ENCODE measurements around the gene OGFOD2.

OGFOD2 gene

DNA sequence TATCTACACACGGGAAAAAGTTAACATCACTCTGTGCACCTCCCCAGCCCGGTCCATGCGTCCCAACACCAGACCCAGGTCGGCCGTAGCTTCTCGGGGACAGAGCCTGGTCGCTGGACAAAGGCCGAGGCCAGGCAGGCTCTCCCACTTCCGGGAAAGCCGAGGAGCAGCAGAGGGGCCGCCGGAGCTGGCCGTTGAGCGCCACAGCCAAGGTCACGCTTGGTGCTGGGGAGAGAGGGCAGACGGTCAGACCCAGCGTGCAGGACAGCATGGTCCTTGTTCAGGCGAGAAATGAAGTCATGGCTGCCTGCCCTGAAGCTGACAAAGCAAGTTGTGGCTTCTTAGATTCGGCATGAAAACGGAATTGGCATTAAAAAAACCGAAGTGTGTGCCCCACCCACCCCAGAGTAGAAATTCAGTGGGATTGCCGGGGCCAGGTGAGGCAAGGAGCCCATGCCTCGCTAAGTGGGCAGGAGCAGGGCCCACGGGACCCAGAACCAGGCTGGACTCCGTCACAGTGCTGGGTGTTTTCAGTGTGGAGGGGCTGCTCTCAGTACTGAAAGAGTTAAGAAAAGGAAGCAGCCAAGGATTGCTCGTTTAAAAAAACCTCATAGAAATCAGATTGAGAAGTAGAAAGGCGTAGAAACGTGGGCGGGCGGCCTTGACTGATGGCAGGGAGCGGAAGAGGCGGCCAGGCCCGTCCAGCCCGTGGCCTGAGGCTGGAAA is 9.7 kb downstream of the OGFOD2 start:
- DNase-seq, result peak in 28 of 42 donors; percentile 27 to 70 (median 50)
- intact Hi-C loops (cut with DNase I), result loop anchor here (5.0 kb wide), 1 partner anchor 253 kb away; no protein-coding TSS in a partner anchor

DNA sequence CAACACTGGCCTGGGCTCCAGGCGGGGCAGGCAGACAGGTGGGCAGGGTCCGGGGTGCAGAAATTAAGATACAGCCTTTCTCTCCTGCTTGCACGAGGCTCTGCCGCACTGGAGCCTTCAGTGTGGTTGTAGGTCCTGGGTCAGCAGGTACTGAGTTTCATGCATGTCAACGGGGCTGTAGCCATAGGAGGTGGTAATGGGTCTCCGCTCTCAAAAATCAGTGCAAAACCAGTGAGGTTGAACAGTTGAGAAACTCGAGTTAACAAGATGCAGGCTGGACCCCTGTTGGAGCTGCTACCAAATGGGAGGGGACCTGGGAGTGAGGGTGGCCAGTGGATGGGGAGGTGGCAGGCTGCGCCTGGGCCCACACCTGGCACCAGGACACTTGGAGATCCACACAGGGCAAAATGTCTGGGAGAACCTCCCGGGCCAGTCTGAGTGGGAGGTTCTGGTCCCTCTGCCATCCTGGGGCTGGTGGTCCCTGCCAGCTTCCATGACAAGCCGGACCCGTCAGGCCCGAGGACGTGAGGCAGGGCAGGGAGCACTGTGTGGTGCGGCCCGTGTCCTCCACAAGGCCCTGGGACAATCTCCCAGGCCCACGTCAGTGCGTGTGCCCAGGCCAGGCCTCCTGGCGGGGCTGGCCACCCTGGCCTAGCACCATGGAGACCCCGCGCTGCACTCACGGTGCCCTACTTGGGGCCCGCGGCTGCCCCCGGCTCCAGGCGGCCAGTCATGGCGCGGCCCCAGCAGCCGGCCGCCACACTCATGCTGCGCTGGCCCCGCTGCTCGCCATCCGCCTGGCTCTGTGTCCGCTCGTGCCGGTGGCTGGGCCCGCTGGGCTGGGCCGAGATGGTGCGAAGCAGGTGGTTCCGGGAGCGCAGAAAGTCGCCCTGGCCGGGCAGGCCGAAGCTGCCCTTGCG is 10.6 kb downstream of the OGFOD2 start:
- no peak for DNase-seq
- intact Hi-C loops (cut with DNase I), result no loop called here

GRCh38 chr12:122986258-122986871 is 11.3 kb downstream of the OGFOD2 start:
- intact Hi-C loops (cut with DNase I), result no loop called here
- DNase-seq, result peak in 1 of 42 donors; percentile 29

- DNase-seq, result no peak
Observed at GRCh38 chr12:122987086-122987951, 12.3 kb downstream of the OGFOD2 start.

DNA sequence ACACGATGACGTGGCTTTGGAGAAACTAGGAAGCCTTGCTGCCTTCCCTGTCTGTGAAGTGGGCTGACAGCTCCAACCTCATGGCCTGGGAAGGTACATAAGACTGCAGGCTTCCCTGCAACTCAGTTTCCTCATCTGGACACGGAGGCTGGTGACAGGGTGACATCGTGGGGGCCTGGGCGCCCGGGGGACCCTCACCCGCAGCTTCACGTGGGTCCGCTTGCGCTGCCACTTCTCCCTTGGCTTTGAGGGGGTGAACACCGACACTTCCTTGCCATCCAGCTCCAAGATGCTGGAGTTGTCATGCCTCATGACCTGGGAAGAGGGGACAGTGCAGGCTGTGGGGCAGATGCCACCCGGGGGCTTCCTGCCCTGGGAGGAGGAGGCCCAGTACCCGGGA is 13.0 kb downstream of the OGFOD2 start:
- no peak for DNase-seq
- intact Hi-C loops (cut with DNase I), result no loop called here

More at GRCh38 chr12:122987086-122987951, 12.3 kb downstream of the OGFOD2 start:
- intact Hi-C loops (cut with DNase I), result no loop called here

- no peak for DNase-seq
- intact Hi-C loops (cut with DNase I), result no loop called here
Observed at GRCh38 chr12:122988612-122989212, 13.7 kb downstream of the OGFOD2 start.

DNA sequence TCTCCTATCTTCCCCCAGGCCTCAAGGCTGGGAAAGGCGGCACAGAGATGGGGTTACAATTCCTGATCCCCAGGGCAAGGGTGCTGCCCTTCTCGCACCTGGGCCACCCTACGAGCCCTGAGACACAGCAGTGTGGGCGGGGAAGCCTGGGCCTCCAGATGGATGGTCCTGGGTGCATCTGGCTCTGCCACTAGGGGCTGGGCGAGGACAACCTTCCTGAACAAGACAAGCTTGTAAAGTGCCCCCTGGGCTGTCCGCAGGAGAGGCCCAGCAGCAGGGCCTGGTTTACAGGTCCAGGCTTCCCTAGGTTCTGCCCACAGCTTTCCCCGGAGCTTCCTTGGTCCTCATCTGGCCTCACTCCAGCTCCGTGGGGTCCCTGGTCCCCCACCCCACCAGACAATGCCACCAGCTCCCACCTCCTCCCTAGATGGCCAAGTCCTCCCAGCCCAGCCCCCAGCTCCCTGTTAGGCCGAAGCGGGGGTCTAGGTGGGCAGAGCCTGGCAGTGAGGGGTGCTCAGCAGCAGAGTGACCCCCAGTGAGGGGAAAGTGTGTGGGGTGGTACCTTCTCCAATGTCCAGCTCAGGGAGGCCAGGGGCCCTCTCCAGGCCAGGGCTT is 14.3 kb downstream of the OGFOD2 start:
- DNase-seq, result no peak
- intact Hi-C loops (cut with DNase I), result no loop called here

- DNase-seq, result no peak
- intact Hi-C loops (cut with DNase I), result no loop called here
Observed at GRCh38 chr12:122989874-122990419, 14.9 kb downstream of the OGFOD2 start.

GRCh38 chr12:122990561-122990960 is 15.5 kb downstream of the OGFOD2 start:
- no peak for DNase-seq
- intact Hi-C loops (cut with DNase I), result no loop called here

GRCh38 chr12:122990961-122991622 is 16.0 kb downstream of the OGFOD2 start:
- intact Hi-C loops (cut with DNase I), result no loop called here
- DNase-seq, result no peak

- intact Hi-C loops (cut with DNase I), result no loop called here
- no peak for DNase-seq
Observed at GRCh38 chr12:122991623-122992275, 16.7 kb downstream of the OGFOD2 start.

DNA sequence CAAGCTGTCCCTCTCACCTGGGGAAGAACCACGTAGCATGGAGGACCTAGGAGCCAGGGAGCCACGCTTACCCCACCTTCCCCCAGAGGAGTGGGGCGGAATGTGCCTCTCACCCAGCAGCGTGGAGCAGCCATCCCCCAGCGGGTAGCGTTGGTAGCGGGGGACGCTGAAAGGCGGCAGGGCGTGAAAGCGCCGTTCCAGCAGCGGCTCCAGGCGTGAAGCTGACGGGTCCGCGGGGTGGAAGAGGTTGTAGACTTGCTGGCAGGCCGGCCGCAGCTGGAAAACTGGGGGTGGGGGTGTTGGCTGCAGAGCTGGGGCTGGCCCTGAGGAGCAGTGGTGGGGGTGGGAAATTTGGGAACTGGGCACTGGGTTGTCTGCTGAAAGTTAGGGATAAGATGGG is 17.3 kb downstream of the OGFOD2 start:
- DNase-seq, result no peak
- intact Hi-C loops (cut with DNase I), result no loop called here

DNA sequence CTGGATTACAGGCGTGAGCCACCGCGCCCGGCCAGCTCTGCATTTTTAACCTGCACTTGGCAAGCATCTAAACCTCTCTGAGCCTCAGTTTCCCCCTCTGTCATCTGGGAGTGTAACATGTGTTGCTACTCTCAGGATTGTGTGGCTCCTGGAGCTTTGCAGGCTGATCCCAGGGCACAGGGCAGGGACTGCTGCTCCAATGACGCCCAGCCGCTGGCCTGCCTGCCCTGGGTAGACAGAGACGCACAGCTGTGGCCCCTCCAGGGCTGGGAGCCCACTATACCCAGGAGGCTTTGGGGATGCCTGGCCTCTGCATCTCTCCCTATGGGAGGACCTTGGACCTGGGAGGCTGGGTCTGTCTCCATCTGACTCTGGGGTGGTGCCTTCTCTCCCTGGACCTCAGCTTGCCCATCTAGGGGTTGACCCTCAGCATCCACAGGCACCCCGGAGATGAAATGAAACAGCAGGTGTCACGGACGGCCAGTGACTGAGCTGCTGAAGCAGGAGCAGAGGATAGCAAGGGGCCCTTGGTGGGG is 19.2 kb downstream of the OGFOD2 start:
- intact Hi-C loops (cut with DNase I), result no loop called here
- DNase-seq, result no peak

- intact Hi-C loops (cut with DNase I), result no loop called here
- no peak for DNase-seq
Observed at GRCh38 chr12:122994781-122995502, 19.9 kb downstream of the OGFOD2 start.

GRCh38 chr12:122995503-122996187 is 20.6 kb downstream of the OGFOD2 start:
- peak in 7 of 42 donors; percentile 15 to 65 (median 37) for DNase-seq

More at GRCh38 chr12:122995503-122996187, 20.6 kb downstream of the OGFOD2 start:
- intact Hi-C loops (cut with DNase I), result no loop called here
